Islet precursor cell (in vitro differentiated cells): ENCODE data around the gene C6orf58.
A peak's percentile ranks its signal among the peaks of the same experiment; 100 is the strongest.
"Not testable (repeated sequence)": the region's sequence is repeated elsewhere in the genome, so short reads cannot be mapped to it uniquely, and the experiment has no call there.

ENCODE experiments used
- DNase-seq: peaks from one replicate; pipeline ENCODE4 v3.0.0-alpha.2; 2018

Gene C6orf58

DNA sequence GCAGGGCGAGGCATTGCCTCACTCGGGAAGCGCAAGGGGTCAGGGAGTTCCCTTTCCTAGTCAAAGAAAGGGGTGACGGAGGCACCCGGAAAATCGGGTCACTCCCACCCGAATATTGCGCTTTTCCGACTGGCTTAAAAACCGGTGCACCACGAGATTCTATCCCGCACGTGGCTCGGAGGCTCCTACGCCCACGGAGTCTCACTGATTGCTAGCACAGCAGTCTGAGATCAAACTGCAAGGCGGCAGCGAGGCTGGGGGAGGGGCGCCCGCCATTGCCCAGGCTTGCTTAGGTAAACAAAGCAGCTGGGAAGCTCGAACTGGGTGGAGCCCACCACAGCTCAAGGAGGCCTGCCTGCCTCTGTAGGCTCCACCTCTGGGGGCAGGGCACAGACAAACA lies 16.5 kb downstream of the C6orf58 start:
- DNase-seq, result not testable (repeated sequence)

DNA sequence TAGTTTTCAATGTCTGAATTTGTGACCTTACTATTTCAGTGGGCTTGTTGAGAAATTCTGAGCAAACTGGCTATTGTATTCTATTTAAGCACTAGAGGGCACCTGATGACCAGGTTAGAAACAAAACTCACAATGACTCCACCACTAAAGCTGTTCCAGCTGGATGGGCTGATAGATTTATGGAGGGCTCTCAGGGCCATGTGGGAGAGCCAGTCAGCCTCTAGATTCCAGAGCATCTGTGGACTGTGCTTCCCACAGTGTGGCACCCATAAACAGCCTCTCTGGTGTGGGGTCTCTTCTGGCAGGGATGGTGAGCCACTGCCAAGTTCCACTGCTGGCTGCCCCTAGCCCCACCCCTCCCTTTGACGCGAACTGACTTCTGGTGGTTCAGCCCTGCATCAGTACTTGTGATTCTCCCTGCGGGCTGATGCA lies 29.2 kb downstream of the C6orf58 start:
- DNase-seq, result peak; percentile 74

DNA sequence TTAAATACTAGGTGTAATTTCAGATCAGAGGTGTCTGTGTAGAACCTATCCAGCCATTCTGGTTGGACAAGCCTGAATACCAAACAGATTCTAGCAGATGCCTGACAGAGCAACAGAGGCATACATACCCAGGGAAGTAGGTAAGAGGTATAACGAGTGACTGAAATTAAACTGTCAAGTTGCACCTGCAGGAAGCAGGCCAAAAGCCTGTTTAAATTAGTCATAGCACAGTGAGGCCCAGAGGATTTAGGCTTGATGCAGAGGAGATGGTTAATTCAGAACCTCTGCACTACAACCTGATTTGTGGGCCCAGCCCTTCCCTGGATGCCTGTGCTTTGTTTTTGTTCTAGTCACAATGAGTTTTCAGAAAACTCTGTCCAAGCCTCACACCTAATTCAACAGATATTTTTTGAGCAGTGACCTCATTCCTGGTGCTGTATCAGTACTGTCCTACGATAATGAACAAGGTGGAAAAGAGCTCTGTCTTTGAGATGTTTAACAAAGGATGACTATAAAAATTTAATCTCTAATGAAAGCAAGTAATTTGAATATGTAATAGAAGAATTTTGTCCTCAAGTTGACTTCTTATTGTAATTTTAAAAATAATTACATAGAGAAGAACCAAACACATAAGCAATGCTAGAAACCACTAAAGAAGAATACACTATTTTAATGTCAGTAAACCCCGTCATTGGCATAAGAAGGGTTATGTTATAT lies 31.7 kb downstream of the C6orf58 start:
- no peak for DNase-seq

DNA sequence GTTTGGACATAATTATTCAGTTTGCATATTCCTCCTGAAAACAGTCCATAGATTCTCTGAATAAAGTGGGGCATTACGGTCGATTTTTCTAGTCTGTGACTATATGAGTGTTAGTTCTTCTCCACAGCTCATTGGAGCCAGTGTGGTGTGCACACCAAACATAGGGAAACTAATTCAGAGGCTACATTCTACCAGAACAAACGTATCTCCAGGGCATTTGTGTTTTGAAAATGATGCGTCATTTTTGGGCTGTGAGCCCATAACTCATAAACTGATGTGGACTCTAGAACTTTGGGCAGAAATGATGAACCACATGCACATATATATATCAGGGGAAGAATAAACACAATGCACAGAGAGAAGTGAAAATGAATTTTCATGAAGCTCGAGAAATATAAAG lies 41.8 kb downstream of the C6orf58 start:
- no peak for DNase-seq

DNA sequence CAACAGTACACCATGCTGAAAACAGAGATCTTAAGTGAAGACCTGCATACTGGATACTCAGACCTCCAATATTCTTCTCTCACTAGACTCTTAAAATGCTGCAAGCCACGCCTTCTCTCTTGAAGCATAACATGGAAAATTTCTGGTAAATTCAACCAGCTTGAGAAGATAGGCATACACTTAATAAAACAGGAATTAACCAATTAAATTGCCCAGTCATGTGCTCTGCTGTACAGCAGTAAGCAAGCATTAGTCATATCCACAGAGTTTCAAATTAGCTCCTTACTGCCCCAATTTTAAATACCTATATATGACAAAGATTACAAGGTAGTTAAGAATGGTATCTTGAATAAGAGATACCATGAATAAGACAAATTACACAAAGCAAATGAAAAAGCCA lies 53.8 kb downstream of the C6orf58 start:
- no peak for DNase-seq

DNA sequence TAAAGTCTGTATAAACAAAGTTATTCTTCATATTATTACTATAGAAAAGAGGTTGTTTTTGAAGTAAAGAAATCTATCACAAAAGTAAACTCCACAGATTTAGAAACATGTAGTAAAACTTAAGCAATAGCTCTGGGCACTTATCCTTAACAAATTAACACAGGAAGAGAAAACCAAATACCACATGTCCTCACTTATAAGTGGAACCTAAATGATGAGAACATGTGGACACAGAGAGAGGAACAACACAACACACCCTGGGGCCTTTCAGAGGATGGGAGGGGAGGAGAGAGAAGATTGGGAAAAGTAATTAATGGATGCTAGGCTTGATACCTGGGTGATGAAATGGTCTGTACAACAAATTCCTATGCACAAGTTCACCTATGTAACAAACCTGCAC lies 57.2 kb downstream of the C6orf58 start:
- no peak for DNase-seq

DNA sequence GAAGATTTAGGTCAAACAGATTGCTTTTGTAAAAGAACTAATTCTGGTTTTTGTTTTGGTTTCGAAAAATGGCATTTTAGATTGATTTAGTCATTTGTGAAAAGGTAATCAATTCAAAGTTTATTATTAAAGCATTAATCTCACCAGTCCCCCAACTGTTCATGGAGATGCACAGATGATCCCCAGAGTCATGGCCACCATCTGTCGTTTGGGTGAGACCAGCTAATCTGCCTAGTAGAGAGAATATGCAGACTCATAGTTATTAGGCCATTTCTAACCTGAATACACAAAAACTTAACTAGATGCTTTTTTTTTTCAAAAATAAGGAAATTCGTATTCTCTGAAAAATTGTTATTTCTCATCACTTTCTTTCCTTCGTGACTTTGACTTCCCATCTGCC lies 58.1 kb downstream of the C6orf58 start:
- DNase-seq, result no peak

DNA sequence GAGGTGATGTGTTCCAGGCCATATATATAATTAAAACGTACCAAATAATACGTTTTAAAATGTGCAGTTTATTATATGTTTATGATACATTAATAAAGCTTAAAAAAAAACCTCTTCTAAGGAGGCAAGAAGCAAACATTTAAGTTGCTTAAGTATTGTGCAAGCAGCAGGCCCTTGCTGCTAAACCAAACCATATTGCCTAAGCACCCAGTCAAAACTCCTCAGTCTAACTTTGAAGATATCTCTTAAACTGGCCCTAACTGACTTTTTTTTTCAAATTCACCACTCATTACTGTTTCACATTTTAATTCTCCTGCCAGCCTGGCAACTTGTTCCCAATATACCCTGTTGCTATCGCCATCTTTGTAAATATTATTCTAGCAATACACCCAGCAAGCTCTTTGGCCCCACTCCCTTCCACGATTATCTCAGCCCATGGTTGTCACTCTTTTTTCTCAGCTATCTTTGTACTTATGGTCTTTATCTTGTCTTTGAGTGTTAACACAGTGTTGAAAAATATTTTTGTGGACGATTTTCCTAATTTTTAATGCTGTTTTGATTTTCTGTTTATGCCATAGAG lies 60.9 kb downstream of the C6orf58 start:
- no peak for DNase-seq
